Stimulated activated CD4-positive, alpha-beta T cell treated with anti-CD3 and anti-CD28 coated beads, Interleukin-4, amount 100 ng/mL, for 4 hours (primary cell): ENCODE results near the gene RTN3.

Experiments used
- DNase-seq, 2 experiments: peaks; one replicate each; pipeline ENCODE4 v3.0.0-alpha.2; 2020

RTN3 gene

DNA sequence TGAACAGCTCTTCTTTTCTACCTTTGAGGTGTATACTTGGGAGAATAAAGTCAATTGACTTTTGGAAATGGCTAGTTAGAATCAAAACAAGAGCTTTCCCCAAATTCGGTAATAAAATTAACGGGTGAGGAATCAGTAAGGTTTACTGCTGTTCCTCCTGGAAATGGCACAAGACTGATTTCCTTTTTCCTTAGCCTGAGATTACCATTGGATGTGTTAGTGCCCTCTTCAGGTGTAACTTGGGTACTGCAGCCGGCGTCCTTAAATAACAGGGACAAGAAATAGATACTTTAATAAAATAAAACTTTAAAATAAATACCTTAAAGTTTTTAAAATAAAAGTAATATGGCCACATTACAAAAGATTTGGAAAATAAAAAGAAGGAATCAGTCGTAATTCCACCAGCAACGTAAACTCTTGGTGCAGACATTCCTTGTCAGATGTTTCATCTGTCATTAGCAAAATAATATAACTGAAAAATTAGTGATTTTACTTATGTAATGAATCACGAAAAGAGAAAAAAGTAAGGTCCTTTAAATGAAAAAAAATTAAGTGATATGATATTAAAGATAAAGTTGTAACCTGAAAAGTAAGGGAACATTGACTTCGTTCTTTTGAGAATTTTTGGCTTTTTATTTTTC is 57.5 kb downstream of the RTN3 start:
- peak; percentile 48 to 58 for DNase-seq

DNA sequence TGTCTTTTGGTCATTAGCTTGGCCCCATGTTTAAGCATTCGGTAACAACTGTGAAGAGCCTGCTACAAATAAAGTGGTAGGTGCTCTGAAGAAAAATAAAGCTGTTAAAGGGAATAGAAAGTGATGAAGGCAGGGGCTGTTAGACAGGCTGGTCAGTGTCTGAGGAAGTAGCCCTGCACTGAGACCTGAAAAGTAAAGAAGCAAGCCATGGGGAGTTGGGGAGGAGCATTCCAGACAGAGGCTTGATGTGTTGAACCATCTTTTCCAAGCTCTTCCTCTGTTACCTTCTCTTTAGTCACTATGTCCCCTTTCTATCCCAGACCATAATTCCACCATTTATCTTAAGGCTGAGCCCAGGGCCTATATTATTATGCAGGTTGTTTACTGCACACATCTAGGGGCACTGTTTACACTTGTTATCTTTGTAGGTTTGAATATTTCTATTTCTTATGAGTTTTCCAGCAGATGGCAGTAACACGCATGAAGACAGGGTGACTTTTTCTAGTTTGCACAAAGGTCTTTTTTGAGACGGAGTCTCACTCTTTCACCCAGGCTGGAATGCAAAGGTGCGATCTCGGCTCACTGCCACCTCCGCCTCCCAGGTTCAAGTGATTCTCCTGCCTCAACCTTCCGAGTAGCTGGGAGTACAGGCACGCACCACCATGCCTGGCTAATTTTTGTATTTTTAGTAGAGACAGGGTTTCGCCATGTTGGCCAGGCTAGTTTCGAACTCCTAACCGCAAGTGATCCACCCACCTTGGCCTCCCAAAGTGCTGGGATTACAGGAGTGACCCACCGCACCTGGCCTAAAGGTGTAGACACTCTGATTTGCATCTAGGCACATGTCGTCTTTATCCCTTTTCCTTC is 64.2 kb downstream of the RTN3 start:
- DNase-seq = no peak

DNA sequence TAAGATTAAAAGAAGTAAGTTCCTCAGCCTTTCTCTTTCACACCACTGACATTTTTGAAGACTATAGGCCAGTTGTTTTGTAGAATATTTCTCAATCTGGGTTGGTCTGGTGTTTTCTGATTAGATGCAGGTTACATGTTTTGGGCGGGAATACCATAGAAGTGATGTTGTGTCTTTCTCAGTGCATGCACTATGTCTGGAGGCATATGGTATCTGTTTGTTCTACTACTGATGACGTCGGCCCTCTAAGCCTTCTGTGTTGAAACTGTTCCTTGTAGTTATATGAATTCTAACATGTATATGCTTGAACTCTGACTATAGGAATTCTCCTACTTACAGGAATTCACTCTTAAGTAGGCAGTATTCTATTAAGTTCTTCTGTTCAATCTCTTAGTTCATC is 65.7 kb downstream of the RTN3 start:
- DNase-seq = no peak

DNA sequence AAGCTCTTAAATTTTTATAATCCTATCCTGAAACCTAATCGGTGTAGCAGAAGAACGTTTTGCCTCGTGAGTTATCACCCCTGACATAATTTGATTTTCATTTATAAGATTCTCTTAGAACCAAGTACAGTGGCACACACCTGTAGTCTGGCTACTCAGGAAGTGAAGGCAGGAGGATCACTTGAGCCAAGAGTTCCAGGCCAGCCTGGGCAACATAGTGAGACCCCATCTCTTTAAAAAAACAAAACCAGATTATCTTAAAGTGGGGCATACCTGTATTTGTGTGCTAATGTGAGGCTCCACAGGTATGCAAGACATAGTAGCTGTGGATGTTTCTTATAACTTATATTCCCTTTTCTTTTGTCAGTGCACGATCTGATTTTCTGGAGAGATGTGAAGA is 68.3 kb downstream of the RTN3 start:
- no peak for DNase-seq

DNA sequence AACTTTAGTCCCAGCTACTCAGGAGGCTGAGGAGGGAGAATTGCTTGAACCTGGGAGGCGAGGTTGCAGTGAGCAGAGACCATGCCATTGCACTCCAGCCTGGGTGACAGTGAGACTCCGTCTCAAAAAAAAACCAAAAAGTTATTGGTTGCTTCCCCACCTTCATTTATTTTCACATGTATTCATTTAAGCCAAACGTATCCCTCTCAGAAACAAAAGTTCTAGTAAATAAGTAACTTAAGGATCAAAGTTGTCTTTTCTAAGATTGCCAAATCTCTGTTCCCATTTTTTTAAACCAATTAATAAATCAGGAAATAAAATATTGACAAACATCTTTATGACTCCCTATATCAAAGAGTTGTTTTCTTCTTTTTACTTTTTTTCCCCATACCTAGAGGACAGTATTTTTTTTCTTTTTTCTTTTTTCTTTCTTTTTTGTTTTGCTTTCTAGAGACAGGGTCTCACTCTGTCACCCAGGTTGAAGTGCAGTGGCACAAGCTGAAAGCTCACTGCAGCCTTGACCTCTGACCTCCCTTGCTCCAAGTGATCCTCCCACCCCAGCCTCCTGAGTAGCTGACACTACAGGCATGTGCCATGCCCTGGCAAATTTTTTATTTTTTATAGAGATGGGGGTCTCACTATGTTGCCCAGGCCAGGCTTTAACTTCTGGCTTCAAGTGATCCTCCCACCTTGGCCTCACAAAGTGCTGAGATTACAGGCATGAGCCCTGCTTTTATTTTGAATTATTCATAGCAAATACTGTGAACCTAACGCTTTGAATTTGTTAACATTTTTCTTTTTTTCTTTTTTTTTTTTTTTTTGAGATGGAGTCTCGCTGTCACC is 75.8 kb downstream of the RTN3 start:
- no peak for DNase-seq

DNA sequence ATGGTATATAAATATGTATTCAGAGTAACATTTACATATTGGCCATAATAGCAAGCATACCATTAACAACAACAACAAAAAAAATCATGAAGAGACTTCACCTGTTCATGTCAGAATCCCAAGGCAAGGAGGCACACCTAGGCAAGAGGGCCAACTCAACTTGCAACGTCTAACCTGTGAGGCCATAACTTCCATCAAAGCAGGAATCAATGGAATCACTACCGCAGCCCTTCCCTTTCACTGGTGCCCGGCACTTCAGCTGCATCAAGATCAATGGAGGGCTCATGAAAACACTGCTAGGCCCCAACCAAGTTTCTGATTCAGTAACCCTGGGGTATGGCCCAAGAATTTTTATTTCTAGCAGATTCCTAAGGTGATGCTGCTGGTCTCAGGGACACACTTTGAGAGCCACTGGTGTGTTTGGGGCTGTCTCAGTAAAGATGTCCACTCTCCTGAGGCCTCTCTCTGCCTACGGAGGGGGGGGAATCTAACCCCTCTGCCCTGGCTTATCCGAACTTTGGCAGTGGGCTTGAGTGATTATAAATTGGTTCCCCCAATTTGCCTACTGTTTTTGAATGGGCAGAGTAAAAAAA is 79.3 kb downstream of the RTN3 start:
- DNase-seq = no peak

DNA sequence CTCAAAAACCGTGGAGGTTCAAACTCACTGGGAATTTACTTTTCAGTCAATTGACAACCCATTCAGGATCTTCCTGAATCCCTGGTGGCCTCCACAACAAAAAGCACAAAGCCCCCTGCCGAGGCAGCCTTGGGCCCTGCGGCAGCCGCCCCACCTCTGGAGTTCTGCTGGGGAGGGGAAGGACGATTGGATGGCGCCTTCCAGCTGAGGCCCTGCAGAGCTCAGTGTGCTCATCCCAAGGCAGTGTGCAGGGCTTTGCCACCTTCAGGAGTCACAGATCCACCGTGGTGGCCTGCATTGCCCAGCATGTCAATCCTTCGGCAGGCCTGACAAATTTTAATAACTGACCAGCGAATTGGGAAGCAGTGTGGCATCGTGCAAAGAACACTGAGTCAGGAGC is 79.9 kb downstream of the RTN3 start:
- DNase-seq = no peak

DNA sequence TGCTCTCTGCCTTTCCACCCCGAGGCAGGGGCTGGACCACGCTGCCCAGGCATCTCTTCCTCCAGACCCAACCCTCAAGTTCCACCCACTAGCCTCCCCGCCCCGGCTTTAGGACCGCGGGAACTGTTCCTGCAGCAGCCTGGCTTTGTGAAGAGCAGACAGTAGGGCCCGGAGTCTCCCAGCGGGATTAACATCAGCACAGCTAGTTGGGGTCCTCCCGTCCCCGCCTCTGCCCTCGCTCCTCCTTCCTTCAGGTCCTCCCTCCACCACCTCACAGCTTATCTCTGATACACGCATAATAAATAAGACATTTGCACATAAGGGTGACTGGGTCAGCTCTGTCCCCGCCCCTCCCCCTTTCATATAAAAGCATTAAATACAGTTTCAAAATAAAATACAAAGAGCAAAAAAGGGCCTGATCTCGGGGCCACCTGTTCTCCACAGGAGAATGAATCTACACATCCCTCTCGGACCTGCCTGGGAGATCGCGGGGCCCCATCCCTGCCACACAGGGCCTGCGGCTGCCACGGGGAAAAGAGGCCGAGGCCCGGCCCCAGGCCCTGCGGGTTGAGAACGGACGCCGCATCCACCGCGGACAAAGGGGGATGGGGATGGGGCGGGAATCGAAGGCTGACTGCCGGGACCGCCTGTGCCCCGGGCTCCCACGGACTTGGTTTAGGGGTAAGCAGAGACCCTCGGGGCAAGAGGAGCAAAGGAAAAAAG is 80.8 kb downstream of the RTN3 start:
- DNase-seq = no peak

DNA sequence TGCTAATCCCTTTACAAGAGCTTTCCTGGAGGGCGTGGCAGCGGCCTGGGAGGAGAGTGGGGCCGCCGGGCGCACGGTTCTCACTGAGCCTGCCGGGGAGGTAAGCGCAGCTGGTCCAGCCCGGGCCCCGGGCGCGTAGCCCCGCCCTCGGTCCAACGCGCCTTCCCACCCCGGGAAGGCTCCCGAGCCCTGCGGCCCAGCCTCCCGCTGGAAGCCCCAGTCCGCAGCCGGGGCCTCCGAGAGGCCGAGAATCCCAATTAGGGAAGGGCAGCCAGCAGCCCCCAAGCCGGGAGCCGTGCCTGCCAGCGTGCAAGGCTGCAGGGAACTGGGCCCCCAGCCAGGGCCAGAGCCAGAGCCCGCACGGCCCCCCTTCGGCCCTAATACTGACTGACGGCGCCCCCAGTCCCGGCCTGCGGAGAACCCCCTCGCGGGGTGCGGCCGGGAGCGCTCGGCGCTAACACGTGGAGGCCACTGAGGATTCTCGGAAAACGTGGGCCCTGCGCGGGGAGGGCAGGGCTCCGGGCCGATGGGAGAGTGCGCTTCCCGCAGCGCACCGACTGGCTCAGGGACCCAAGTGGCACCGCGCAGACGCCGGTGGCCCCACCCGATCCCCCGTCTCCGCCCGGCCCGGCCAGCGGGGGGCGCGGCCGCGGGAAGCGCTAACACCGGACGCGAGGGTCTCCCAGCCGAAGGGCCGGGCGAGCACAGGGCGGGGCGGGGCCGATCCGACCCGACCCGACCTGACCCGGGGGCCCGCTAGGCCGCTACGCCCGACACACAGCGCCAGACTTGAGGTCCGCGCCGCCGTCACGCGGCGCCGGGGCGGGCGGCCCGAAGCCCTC is 81.6 kb downstream of the RTN3 start:
- DNase-seq = no peak

DNA sequence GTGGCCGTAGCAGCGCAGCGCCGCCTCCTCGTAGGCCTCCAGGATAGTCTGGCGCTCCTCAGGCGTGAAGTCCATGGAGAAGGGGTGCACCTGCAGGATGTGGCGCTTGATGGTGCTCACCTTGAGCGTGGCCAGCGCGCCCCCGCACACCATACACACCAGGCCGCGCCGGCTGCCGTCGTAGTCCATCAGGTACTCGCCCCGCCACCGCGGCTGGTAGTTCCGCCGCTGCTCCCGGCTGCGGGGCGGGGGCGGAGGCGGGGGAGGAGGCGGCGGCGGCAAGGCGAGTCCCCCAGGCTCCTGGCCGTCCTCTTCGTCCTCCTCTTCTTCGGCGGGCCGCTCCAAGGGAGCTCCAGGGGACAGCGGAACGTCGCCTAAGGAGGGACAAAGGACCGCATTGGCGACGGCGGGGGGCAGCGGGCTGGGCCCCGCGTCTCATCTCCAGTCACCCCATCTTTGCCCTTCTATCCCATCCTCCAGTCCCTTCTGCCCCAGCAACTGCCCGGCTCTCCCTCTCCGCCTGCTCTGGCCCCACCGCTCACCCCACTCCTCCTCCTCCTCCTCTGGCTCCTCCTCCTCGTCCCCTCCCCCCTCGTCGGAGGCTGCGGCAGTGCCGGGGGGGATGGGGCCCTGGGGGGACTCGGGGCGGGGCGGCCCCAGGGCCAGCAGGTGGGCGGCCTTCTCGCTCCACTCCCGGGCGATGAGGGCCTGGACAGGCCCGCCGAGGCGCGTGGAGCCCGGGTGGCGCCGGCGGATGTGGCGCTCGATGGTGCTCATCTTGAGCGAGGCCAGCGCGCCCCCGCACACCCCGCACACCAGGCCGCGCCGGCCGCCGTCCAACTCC is 82.4 kb downstream of the RTN3 start:
- DNase-seq = no peak

DNA sequence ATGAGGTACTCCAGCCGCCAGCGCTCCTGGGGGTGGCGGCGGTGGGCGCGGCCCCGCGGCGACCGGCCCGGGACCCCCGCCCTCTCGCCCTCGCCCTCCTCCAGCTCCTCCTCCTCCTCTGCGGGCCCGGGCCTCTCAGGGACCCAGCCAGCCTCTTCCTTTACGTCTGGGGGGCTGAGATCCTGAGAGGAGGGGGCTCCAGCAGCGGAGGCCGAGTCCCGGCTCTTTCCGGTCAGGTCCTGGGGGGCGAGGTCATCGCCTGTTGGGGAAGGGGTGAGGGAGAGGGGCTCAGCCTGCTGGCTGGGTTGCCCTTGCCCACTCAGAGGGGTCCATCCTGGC is 83.0 kb downstream of the RTN3 start:
- no peak for DNase-seq

DNA sequence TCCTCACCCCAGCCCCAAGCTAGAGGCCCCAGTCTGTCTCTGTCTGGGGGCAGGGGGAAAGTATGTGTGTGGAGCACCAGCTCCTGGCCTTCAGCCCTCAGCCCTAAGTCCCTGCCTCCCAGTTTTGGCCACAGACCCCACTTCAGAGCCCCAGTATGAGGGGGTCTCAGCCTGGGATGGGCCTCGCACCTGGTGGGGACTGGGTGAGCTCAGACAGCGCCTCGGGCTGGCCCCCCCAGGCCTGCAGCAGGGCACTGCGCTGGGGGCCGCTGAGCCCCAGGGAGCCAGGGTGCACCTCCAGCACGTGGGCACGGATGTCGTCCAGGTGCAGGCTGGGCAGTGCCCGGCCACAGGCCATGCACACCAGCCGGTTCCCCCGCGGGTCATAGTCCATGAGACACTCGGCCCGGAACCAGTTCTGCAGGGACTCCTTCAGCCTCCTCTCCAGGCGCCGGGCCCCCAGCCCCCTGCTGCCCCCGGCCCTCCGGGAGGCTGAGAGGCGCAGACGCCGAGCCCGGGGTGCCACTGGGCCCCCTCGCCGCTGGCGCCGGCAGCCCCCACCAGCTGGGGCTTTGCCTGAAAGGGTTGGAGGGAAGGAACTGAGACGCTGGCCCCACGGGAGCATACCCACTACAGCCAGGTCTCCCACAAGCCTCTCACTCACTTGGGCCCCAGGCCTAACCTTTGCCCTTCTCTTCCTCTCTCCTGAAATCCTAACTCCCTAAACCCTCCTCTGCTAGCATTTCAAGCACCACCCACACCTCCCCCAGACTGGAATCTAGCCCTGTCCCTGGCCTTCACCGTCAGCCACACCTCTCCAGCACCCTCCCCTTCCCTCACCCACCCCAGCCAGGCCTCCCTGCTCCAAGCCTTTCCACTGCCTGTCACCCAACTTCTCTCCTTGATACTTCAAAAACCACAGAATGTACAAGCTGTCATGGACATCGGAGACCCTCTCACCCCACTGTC is 83.7 kb downstream of the RTN3 start:
- no peak for DNase-seq

DNA sequence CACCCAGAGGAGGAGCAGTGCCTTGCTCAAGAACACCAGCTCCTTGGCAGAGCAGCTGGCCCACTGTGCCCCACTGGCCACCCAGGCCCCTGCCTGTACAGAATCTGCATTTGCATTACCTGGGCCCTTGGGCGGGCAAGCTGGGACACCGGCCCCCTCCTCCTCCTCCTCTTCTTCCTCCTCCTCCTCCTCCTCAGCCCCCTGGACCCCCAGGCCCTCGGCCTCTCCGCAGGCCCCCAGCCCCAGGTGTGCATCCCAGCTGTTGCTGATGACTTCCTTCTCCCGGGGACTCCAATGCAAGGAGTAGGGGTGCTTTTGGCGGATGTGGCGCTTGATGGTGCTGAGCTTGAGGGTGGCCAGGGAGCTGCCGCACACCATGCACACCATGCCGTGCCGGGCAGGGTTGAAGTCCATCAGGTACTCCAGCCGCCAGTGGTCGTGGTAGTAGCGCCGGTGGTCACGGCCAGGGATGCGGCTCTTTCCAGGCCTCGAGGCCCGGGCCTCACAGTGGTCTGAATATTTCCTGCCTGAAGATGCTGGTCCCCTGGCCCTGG is 84.5 kb downstream of the RTN3 start:
- no peak for DNase-seq

DNA sequence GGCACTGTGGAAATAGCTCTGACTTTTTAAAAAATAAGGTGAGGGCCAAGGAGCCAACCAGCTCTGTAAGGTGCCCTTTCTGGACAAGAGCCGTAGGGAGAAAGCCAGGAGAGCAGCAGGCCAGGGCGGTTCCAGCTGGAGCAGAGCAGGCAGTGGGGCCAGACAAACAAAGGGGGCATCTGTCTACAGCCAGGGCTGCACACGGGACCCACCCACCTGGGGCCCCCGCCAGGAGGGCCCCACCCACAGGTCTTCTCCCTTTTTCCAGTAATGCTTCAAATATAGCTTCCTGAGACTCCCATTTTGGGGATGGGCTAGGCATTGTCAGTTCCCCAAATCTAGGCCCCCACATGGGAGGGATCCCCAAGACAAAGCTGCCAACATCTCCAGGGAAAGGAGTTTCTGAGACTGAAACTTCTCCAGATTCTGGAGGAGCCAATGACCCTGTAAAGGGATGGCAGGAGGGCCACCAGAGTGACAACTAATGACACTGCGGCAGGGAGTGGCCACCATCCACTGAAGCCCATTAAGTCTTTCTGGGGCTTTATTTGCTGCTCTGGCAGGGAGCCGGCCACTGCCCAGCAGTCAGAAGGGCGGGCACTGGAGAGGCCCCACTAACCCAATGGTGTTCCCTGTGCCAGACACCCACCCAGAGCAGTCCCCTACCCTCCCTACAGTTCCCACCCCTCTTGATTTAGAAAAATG is 85.4 kb downstream of the RTN3 start:
- DNase-seq = no peak

DNA sequence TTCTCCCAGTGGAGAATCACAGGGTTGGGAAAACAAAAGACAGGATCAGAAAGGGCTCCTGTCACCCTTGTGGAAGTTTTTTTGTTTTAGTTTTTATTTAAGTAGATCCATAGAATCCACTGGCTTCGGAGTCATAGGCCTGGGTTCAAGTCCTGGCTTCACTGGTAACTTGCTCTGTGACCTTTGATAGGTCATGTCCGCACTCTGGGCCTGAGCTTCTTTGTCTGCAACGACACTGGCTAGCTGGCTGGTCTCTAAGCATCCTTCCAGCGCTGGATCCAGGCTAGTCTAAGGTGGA is 85.9 kb downstream of the RTN3 start:
- no peak for DNase-seq

DNA sequence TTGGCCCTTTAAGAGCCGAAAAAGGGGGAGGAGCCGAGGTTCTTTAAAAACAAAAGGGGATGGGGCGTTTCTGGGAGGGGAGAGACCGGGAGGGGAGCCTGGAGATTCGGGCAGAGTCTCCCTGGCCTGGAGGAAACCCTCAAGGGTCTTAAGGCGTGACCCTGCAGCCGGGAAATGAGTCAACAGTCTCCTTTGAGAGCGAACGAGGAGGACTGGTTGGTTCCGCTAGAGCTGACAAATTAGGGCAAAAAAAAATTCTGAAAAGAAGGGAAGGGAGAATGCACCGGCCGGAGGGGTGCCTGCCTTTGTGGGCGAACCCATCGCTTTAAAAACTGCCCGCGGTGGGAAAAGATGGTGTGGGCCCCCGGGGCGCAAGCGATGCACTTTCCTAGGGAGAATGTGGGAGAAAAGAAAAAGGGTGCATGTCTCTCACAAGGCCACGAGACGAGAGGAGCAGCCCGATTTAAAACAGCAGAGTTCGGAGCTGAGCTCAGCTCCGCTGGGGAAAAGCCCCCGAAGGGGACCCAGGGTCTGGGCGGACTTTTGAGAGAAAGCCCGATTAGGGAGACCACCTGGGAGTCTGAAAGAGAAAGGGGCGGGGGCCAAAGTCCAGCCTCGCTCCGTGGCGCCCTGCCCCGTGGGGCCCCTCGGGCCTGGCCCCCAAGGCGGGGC is 86.4 kb downstream of the RTN3 start:
- peak in 1 of 2 experiments; percentile 19 for DNase-seq

DNA sequence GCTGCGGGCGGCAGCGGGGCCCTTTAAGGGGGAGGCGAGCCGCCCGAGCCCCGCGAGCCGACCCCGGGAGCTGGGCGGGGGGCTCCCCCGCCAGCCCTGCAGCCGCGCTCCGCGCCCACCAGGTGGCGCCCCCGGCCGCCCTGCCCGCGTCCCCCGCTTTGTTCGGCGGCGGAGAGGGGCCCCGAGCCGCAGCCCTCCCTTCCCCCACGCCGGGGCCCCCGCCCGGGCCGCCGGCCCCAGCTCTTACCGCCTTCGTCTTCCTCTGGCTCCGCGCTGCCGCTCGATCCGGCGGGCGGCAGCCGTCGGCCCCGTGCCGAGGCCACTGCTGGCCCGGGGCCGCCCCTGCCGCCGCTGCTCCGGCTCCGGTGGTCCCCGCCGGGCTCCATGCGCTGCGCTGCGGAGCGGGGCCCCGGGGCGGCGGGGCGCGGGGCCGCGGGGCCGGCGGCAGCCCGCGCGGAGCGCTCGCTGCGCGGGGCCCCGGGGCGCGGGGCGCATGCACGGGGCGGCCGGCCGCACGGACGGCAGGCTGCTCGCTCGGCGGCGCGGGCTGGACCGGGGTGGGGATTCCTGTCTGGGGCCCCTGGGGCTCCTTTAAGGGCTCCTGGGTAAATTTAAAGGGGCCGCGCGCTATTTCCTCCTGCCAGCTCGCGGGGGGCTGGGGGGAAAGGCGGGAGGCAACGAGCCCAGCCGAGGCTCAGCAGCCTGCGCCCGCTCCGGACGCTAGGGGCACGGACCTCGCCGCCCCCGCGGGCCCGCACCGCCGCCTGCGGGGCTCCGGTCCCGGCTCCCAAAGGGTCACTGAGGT is 87.1 kb downstream of the RTN3 start, which contains the start of gene ZFTA:
Gene ZFTA, minus strand, starts transcription at position 539 of the 805 bp plus-strand sequence. Its CDS starts 153 bp downstream, at position 386.
- peak; percentile 40 to 62 for DNase-seq
